ENCODE measurements around the gene REC8.
"Not testable (repeated sequence)": the region's sequence is repeated elsewhere in the genome, so short reads cannot be mapped to it uniquely, and the experiment has no call there.

The REC8 gene

GRCh38 chr14:24183014-24183481 is 11.2 kb downstream of the REC8 start:
- no peak for DNase-seq (ENCODE audit: low read depth in 2 of 2)

DNA sequence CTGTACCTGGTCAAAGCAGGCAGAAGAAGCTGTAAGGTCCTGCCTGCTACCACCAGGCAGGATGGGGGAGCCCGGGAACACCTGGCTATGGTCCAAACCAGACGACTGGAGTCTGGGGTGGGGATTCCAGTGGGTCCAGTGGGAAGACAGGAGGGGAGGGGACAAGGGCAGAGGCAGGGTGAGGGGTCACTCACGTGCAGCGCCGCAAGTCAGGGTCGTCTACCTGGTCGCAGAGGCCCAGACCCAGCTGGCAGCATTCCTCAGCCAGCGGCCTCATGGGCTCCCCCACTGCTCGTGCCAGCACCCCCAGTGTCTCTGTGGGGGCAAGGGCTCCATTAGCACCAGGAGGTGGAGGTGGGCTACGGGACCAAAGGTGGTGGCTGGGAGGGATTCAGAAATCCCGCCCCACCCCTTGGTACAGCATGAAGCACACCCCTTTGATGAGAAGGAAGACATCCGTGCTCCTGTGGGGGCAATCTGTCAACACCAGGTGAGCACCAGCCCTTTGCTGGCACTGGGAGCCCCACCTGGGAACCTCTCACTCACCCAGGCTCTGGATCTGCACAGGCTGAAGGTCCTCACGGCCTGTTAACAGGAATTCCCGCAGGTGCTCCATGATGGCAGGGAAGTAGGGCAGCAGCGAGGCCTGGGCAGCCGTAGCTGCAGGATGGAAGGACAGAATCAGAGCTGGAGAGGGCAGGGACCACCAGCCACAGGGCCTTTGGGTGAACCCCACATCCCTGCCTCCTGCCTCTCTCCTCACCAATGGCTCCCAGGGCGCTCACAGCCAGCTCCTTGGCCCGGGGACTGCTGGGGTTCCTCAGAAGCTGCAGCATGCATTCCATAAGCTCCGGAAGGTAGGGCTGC is 12.5 kb downstream of the REC8 start:
- no peak for DNase-seq (ENCODE audit: low read depth in 2 of 2)

- no peak for DNase-seq (ENCODE audit: low read depth in 2 of 2)
Observed at GRCh38 chr14:24185026-24185425, 13.1 kb downstream of the REC8 start.

- DNase-seq (ENCODE audit: low read depth in 2 of 2): no peak
Observed at GRCh38 chr14:24185741-24186140, 13.9 kb downstream of the REC8 start.

DNA sequence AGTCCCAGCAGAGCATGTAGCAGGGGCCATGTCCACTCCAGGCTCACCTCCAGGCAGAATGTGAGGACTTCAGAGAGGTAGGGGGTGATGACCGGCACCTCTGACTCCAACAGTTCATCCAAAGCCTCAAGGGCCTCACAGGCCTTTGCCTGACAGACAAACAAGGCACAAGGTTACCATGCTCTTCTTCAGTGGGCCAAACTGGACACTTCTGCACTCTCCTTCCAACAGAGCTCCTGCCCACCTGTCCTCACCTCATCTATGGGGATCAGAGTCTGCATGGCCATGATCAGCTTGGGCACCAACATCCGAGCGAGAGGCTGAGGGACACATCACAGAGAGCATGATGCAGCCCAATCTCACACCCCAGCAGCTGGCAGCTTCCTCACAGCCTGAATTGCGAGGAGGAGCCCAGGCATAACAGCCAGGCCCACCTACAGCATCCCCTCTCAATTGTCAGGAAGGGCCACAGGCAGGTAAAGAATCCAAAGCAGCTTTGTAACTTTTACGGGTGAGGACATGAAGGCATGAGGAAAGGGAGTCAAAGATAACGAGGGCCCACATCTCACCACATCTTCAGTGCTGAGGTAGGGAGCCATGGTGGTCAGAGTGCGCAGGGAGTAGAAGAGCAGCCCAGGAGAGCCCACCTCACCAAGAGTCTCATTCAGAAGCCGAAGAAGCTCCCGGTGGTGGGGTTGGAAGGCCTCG is 15.1 kb downstream of the REC8 start:
- DNase-seq (ENCODE audit: low read depth in 2 of 2): no peak

GRCh38 chr14:24187539-24187915 is 15.6 kb downstream of the REC8 start:
- no peak for DNase-seq (ENCODE audit: low read depth in 2 of 2)

DNA sequence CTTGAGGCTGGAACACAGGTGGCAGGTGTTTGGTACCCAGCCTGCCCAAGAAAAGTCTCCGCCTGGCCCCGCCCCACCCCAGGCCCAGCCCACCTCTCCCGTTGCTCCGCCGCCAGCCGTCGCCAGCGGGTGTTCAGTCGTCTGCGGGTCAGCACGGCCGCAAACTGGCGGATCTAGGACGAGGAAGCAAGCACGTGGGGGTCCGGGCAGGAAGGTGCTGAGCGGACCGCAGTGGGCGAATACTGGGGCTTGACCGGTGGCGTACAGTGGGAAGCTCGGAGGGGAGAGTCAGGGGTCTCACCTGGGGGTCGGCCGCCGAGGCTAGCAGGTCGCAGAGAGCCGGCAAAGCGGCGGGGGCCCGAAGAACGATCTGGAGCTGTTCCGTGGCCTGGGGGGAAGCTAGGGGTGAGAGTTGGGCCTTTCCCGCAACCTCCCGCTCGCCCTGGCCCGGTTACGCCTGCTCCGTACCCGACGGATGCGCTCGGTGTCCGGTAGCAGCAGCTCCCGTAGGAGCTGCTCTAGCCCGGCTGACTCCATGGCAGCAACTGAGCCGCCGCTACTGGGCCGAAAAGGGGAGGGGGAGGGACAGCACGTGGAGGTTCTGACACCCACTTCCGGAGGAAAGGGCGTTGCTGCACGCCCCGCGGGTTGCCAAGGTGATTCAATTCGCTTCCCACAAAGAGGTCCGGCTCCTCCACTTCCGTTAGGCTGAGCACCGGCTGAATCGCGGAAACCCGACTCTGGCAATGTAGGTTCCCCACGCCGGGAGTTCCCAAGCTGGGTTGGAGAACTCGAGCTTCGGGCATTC is 16.6 kb downstream of the REC8 start, which contains the start of gene IPO4:
Gene IPO4 (minus strand): TSS at position 566 of the 808 bp plus-strand sequence. CDS start 29 bp downstream, at position 537.
- DNase-seq (ENCODE audit: low read depth in 2 of 2): peak; percentile 89 to 94

GRCh38 chr14:24189059-24189375 is 17.1 kb downstream of the REC8 start:
- DNase-seq (ENCODE audit: low read depth in 2 of 2): no peak

DNA sequence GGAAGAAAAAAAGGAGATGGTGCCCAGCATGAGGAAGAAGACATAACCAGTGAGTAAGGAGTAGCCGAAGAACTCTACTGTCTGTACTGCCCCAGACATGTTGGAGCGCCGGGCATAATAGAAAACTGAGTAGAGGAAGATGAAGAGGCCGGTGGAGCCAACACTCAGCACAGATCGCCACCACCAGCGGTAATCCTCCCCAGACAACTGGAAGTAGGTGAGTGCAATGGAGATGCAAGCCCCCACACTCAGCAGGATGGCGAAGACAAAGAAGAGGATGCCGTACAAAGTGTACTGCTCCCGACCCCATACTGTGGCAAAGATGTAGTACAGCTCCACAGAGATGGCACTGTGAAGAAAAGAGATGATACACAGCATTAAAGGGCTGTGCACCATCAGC is 17.6 kb downstream of the REC8 start:
- DNase-seq (ENCODE audit: low read depth in 2 of 2): no peak

DNA sequence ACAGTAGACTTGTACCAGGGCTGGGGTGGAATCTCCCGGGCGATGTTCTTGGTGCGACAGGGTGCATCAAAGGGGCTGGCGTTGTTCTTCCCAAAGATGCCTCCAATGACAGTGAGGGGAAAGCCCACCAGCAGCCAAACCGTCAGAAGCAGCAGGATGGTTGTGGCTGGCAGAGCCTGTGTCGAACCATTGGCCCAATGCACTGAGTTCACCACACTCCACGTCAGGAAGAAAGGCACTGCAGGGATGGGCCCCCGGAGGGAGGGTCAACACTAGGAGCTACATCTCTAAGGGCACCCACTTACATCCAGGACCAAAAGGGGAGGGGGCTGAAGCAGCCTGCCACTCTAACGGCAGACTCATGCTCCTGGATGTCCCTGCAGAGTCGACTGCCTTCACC is 18.5 kb downstream of the REC8 start:
- no peak for DNase-seq (ENCODE audit: low read depth in 2 of 2)

DNA sequence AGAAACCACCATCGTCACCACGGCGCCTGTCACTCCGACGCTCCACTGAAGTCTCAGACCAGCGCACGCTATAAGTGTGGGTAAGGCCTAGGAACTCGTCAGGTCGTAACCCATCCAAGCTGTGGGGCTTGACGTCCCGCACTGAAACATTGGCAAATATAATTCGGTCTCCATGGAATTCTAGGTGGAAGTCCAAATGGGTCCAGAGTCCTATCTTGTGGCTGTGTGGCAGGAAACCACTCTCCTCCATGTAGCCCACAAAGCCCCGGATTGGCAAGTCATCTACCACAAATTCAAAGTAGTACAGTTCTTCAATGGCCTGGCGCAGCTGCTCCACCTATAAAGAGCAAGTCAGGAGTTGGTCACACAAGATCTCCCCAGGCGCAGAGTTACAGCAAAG is 21.1 kb downstream of the REC8 start:
- no peak for DNase-seq (ENCODE audit: low read depth in 2 of 2)

DNA sequence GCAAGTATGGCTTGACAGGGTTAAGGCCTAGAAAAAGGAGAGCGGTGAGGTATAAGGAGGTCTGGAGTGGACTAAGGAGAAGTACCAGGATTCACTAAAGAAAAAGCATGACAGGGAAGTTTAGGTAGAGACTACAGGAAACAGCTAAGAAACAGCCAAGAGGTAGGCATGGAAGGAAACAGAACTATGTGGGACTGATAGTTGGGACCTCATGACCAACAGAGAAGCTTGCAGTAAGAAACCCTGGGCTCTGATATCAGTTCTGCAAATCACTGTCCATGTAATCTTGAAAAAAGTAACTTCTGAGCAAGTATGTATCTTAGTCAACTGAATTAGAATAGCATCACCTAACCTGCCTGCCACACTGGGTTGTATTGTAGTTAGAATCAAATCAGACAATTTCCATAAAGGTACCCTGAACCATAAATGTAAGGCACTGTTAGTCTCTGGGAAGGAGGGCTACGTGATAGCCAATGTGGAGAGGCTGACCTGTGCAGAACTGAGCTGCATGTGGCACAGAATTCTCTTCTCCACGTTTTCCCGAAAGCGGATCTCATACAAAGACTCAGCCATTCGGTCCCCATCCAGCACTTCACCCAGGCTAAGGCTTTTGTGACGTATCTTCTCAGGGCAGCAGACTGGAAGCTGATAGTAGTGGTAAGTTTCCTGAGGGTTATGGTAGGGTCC is 22.4 kb downstream of the REC8 start:
- no peak for DNase-seq (ENCODE audit: low read depth in 2 of 2)

DNA sequence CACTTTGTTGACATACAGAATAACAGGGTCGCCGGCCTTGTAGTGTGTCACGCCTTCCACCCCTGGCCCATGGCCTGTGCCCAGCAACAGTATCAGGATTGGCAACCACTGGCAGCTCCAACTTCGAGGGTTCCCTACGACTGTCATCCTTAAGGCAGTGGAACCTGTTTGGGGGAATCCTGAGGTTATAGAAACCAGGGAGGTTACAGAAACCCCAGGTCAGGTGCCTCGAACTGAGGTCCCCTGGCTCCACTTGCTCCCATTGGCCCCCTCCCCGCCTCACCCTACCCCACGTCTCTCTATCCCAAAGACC is 22.9 kb downstream of the REC8 start:
- no peak for DNase-seq (ENCODE audit: low read depth in 2 of 2)

DNA sequence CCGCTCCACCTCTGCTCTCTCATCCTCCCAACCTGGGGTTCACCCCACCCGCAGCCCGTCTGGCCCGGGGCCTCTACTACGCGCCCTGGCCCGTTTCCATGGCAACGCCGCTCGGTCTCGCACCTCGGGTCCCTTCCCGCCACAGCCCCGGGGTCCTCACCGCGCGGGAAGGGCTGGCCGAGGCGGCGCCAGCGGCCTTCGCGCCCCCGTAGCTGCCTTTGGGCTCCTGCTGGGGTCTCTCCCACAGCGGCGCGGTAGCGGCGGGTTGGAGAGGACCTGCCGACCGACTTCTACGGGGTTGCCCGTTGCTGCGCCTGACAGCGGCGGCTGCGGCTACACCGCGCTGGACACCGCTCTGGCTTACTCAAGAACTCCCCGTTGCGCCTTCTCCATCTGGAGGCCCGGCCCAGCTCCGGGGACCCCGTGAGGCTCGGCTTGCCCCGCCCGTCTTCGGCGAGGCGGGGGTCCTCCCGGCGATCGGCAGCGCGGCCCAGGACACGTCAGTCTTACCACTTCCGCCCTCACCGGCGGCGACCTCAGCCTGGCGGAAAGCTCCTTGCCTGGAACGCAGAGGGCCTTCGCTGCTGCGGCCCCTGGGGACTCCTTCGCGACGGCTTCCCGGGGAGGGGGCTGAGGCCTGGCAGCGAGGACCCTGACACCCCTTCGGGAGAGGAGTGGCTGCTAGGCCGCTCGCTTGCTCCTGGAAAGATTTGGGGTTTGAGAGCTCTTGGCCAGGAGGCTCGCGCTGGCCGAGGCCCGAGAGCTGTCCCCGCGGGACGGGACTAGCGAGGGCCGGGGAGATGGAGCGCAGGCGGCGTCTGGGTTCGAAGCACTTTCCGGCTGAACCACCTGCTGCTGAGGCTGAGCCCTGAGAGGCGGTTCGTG is 23.5 kb downstream of the REC8 start, which contains the start of gene TM9SF1:
Gene TM9SF1 (minus strand): TSS at position 256 of the 885 bp plus-strand sequence. CDS start 422 bp downstream, outside the sequence.
- peak; percentile 74 to 80 for DNase-seq (ENCODE audit: low read depth in 2 of 2)

GRCh38 chr14:24196071-24197055 is 24.5 kb downstream of the REC8 start:
- DNase-seq (ENCODE audit: low read depth in 2 of 2): no peak

DNA sequence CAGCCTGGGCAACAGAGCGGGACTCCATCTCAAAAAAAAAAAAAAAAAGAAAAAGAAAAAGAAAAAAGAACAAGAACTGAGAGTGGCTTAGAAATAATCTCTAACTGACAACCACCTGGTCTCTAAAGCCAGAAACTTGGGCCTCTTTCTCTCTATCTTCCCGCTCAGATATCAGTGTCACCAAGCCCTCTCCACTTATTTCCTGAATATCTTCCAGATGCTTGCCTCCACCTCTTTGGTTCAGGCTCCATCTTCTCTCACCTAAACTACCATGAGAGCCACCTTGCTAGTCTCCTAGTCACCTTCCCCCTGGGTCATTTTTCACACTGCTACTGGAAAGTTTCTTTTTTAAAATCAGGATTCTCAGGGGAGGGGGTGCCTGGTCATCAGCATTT is 25.2 kb downstream of the REC8 start:
- DNase-seq (ENCODE audit: low read depth in 2 of 2): no peak

DNA sequence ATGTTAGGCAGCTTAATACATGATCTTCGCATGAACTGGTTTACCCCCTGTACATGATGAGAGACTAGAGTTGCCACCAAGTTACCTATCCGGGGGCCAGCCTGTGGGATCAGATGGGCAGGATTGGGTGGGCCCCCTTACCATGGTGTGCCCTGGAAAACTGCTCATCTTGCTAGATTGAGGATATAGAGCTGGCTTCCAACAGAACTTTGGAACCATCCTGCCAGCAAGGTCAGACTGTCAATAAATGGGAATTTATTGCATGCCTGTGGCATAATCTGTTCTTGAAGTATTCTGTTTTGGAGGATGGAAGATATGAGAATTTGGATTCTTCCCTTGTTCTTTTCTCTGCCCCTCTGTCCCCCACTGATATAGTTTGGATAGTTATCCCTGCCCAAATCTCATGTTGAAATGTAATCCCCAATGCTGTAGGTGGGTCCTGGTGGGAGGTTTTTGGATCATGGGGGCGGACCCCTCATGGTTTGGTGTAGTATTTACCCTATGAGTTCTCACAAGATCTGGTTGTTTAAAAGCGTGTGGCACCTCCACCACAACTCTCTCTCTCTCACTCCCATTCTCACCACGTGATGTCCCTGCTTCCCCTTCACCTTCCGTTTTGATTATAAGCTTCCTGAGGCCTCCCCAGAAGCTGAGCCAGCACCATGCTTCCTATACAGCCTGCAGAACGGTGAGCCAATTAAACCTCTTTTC is 27.1 kb downstream of the REC8 start:
- DNase-seq (ENCODE audit: low read depth in 2 of 2): no peak

- not testable (repeated sequence) for DNase-seq (ENCODE audit: low read depth in 2 of 2)
Observed at GRCh38 chr14:24202538-24202937, 30.7 kb downstream of the REC8 start.

Data from stimulated activated CD8-positive, alpha-beta memory T cell treated with anti-CD3 and anti-CD28 coated beads, Interleukin-15, amount 100 ng/mL, for 4 hours (primary cell).